K562 (cell line): ENCODE measurements around the gene HOXB5. TPM values are rescaled to one million over a fixed set of nuclear protein-coding genes. Genes with fewer than 3 reads are reported as not detected.

Source experiments
- MCM2 ChIP-seq: fragments of 450-650 bp; IDR thresholded peaks from 2 replicates; pipeline ENCODE4 v1.6.1; 2017; ENCODE audit warnings: low read depth, mild to moderate bottlenecking
- NEUROD1 ChIP-seq: fragments of 150-350 bp; IDR thresholded peaks from 2 replicates; pipeline ENCODE4 v1.6.1; 2014; ENCODE audit warnings: borderline replicate concordance, low read length, low read depth; ENCODE audit not compliant: partially characterized antibody
- SUPT5H ChIP-seq: fragments of 450-650 bp; IDR thresholded peaks from 2 replicates; pipeline ENCODE4 v1.6.1; 2016
- TEAD1 ChIP-seq, 2 experiments: fragments of 450-650 bp in 1 of 2; sonication (generic) in 1 of 2; formaldehyde crosslinking; IDR thresholded peaks; 2 replicates each; pipeline versions ENCODE4 v1.4.0 to v1.8.0; 2020 to 2022; ENCODE audit warnings: mild to moderate bottlenecking in 2 of 2, missing genetic modification reagents in 1 of 2
- TSC22D4 ChIP-seq: fragments of 450-650 bp; IDR thresholded peaks from 2 replicates; pipeline ENCODE4 v1.6.1; 2016; ENCODE audit warnings: missing genetic modification characterization, missing biosample characterization, control low read depth
- ZBTB17 ChIP-seq: fragments of 450-650 bp; formaldehyde crosslinking; IDR thresholded peaks from 2 replicates; pipeline ENCODE4 v1.4.0; 2020; ENCODE audit warnings: mild to moderate bottlenecking
- ZNF197 ChIP-seq: fragments of 200-800 bp; sonication (Bioruptor generic); IDR thresholded peaks from 2 replicates; pipeline ENCODE4 v1.6.1; 2016; ENCODE audit warnings: low read depth, missing genetic modification characterization, missing compliant biosample characterization
- polyA plus RNA-seq, 8 experiments: library from polyadenylated mRNA; depleted of rRNA in 4 of 8; stranded (reverse) in 5 of 8; unstranded in 3 of 8; fragments of >200 nt; fragmentation: Nextera tagmentation in 2 of 8; fragmentation: Illumina TruSeq in 1 of 8; extraction: Ambion mirVana in 2 of 8; extraction: Trizol in 1 of 8; gene quantifications; 2 replicates each; pipeline versions ENCODE4 v1.2.1 to v1.2.3, GENCODE V29; 2011 to 2014; ENCODE audit warnings: inconsistent platforms in 1 of 8, missing spikeins in 1 of 8
- total RNA-seq, 7 experiments: library from RNA; depleted of rRNA in 6 of 7; stranded (reverse); fragments of >200 nt in 6 of 7; fragmentation: Illumina TruSeq in 2 of 7; extraction: Trizol in 2 of 7; gene quantifications; 2 replicates each; pipeline versions ENCODE4 v1.2.1 to v1.2.3, GENCODE V29; 2011 to 2021; ENCODE audit warnings: low replicate concordance in 1 of 7
- TF ChIP-seq, protein P1 (sequence below): fragments of 450-650 bp; formaldehyde crosslinking; IDR thresholded peaks from 2 replicates; pipeline ENCODE4 v1.4.0; 2020; ENCODE audit warnings: mild to moderate bottlenecking, moderate library complexity
- TF ChIP-seq, protein P2 (sequence below): fragments of 200-600 bp; sonication (generic); IDR thresholded peaks from one replicate; pipeline ENCODE4 v1.6.1; 2012; ENCODE audit warnings: mild to moderate bottlenecking, low read depth, low read length, inconsistent platforms

The HOXB5 gene
- total and polyA plus RNA-seq, 9 of the 15 experiments (the other 6 are each of a cell fraction or from before 2014, with no cell fraction given) = 0.24 to 2.7 (median 0.65) TPM

DNA sequence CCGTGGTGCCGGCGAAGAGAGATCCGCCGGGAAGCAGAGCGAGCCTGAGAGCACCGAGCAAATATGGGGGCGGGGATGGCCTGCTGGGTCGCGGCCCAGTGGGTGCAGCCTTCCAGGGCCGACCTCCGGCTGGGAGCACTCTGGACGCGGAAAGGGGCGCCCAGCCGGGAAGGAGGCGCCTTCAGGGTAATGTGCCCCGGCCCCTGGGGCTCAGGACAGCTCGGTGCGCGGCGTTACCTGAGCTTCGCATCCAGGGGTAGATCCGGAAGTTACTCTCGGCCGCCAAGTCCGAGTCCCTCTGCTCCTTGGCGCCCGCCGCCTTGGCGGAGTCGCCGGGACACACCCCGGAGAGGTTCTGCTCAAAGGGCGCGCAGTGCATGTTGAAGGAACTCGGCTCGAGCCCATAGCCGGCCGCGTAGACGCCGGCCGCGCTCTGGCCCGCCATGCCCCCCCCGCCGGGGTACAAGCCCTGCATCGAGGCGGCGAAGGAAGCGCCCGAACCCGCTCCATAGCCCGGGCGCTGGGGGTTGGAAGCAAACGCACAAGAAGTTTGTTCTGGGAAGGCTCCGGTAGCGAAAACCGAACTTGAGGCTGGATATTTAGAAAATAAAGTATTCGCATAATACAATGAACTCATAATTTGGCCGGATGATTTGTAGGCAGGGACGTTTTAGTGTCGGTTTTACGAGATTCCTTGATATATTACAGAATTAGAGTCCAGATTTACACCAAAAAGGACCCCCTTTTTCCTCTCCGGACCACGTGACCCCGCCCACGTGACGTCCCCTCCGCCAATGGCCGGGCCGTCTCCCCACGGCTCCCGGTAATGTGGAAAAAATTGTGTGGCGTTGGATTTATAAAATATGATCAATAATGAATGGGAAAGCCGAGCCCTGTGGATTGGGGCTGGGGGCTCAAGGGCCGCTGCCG, 17.0 kb upstream of the HOXB5 start, which contains the start of gene HOXB7 (continued):
- peak in 1 of 2 experiments; percentile 25; a peak in 1 of 4 replicates for TF ChIP-seq TEAD1 (CRISPR knock-in tag; IDR thresholded peaks at IDR 0.05)
- TF ChIP-seq, protein P1, sequence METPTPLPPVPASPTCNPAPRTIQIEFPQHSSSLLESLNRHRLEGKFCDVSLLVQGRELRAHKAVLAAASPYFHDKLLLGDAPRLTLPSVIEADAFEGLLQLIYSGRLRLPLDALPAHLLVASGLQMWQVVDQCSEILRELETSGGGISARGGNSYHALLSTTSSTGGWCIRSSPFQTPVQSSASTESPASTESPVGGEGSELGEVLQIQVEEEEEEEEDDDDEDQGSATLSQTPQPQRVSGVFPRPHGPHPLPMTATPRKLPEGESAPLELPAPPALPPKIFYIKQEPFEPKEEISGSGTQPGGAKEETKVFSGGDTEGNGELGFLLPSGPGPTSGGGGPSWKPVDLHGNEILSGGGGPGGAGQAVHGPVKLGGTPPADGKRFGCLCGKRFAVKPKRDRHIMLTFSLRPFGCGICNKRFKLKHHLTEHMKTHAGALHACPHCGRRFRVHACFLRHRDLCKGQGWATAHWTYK (CRISPR knock-in tag) = peak; percentile 22; the same call in 1 of the 2 replicates
- TF ChIP-seq NEUROD1 = no peak
- peak; percentile 6; the same call in 1 of the 2 replicates for TF ChIP-seq SUPT5H
- no peak for TF ChIP-seq TSC22D4
- TF ChIP-seq, protein P2, sequence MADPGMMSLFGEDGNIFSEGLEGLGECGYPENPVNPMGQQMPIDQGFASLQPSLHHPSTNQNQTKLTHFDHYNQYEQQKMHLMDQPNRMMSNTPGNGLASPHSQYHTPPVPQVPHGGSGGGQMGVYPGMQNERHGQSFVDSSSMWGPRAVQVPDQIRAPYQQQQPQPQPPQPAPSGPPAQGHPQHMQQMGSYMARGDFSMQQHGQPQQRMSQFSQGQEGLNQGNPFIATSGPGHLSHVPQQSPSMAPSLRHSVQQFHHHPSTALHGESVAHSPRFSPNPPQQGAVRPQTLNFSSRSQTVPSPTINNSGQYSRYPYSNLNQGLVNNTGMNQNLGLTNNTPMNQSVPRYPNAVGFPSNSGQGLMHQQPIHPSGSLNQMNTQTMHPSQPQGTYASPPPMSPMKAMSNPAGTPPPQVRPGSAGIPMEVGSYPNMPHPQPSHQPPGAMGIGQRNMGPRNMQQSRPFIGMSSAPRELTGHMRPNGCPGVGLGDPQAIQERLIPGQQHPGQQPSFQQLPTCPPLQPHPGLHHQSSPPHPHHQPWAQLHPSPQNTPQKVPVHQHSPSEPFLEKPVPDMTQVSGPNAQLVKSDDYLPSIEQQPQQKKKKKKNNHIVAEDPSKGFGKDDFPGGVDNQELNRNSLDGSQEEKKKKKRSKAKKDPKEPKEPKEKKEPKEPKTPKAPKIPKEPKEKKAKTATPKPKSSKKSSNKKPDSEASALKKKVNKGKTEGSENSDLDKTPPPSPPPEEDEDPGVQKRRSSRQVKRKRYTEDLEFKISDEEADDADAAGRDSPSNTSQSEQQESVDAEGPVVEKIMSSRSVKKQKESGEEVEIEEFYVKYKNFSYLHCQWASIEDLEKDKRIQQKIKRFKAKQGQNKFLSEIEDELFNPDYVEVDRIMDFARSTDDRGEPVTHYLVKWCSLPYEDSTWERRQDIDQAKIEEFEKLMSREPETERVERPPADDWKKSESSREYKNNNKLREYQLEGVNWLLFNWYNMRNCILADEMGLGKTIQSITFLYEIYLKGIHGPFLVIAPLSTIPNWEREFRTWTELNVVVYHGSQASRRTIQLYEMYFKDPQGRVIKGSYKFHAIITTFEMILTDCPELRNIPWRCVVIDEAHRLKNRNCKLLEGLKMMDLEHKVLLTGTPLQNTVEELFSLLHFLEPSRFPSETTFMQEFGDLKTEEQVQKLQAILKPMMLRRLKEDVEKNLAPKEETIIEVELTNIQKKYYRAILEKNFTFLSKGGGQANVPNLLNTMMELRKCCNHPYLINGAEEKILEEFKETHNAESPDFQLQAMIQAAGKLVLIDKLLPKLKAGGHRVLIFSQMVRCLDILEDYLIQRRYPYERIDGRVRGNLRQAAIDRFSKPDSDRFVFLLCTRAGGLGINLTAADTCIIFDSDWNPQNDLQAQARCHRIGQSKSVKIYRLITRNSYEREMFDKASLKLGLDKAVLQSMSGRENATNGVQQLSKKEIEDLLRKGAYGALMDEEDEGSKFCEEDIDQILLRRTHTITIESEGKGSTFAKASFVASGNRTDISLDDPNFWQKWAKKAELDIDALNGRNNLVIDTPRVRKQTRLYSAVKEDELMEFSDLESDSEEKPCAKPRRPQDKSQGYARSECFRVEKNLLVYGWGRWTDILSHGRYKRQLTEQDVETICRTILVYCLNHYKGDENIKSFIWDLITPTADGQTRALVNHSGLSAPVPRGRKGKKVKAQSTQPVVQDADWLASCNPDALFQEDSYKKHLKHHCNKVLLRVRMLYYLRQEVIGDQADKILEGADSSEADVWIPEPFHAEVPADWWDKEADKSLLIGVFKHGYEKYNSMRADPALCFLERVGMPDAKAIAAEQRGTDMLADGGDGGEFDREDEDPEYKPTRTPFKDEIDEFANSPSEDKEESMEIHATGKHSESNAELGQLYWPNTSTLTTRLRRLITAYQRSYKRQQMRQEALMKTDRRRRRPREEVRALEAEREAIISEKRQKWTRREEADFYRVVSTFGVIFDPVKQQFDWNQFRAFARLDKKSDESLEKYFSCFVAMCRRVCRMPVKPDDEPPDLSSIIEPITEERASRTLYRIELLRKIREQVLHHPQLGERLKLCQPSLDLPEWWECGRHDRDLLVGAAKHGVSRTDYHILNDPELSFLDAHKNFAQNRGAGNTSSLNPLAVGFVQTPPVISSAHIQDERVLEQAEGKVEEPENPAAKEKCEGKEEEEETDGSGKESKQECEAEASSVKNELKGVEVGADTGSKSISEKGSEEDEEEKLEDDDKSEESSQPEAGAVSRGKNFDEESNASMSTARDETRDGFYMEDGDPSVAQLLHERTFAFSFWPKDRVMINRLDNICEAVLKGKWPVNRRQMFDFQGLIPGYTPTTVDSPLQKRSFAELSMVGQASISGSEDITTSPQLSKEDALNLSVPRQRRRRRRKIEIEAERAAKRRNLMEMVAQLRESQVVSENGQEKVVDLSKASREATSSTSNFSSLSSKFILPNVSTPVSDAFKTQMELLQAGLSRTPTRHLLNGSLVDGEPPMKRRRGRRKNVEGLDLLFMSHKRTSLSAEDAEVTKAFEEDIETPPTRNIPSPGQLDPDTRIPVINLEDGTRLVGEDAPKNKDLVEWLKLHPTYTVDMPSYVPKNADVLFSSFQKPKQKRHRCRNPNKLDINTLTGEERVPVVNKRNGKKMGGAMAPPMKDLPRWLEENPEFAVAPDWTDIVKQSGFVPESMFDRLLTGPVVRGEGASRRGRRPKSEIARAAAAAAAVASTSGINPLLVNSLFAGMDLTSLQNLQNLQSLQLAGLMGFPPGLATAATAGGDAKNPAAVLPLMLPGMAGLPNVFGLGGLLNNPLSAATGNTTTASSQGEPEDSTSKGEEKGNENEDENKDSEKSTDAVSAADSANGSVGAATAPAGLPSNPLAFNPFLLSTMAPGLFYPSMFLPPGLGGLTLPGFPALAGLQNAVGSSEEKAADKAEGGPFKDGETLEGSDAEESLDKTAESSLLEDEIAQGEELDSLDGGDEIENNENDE = no peak
- no peak for TF ChIP-seq ZNF197 (CRISPR knock-in tag)
- no peak for TF ChIP-seq ZBTB17 (CRISPR knock-in tag)
- TF ChIP-seq MCM2 = no peak
